Measurements from ENCODE around the gene CPSF2.

DNA sequence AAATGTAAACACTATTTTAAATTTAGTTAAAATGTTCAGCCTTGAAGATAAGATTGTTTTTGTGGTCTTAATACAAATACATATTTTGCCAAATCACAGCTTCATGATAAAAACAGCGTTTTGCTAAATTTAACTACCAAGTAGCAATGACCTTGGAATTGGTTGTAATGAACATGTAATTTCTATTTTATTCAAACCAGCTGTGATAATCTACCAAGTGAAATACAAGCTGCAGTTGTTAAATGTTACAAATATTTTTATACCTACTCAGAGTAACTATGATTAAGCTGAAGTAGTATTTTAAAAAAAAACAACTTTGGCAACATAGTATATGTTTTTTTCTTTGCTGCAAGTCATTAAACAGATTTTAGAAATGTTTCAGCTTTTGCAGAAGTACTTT is 96.2 kb downstream of the CPSF2 start:
- TF ChIP-seq POLR2A (IDR thresholded peaks at IDR 0.05): no peak
- TF ChIP-seq, protein P1, sequence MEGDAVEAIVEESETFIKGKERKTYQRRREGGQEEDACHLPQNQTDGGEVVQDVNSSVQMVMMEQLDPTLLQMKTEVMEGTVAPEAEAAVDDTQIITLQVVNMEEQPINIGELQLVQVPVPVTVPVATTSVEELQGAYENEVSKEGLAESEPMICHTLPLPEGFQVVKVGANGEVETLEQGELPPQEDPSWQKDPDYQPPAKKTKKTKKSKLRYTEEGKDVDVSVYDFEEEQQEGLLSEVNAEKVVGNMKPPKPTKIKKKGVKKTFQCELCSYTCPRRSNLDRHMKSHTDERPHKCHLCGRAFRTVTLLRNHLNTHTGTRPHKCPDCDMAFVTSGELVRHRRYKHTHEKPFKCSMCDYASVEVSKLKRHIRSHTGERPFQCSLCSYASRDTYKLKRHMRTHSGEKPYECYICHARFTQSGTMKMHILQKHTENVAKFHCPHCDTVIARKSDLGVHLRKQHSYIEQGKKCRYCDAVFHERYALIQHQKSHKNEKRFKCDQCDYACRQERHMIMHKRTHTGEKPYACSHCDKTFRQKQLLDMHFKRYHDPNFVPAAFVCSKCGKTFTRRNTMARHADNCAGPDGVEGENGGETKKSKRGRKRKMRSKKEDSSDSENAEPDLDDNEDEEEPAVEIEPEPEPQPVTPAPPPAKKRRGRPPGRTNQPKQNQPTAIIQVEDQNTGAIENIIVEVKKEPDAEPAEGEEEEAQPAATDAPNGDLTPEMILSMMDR (IDR thresholded peaks at IDR 0.05): no peak
